ENCODE measurements around the gene LRP1B. TPM values are rescaled to one million over a fixed set of nuclear protein-coding genes. Genes with fewer than 3 reads are reported as not detected.
"Not testable (repeated sequence)": the region's sequence is repeated elsewhere in the genome, so short reads cannot be mapped to it uniquely, and the experiment has no call there.

LRP1B gene
- polyA plus RNA-seq, 2 of the 4 experiments (the other 2 are of a cell fraction), result 0.03 TPM; not detected in 1

- no peak overlapping the region for H3K27ac ChIP-seq
- FAIRE-seq, result no peak
- no peak overlapping the region for H3K4me3 ChIP-seq
- no peak for ATAC-seq
- no peak overlapping the region for H3K4me2 ChIP-seq
- no peak for TF ChIP-seq ESRRA (IDR thresholded peaks at IDR 0.05; ENCODE audit: borderline replicate concordance, low read length)
- no peaks in the 10 kb centered on the region for H3K4me1 ChIP-seq
- no peaks in the 10 kb centered on the region for H3K9me3 ChIP-seq
- ChIA-PET CTCF (no interaction called here), POLR2A (no interaction called here)
- DNase-seq (ENCODE audit: low read depth in 1 of 2, low spot score in 1 of 2), result no peak
Observed at GRCh38 chr2:140975237-140975636, 1155.6 kb downstream of the LRP1B start.

GRCh38 chr2:140972724-140973123, 1158.1 kb downstream of the LRP1B start:
- Histone ChIP-seq H3K4me3 (no peak overlapping the region), H3K4me1 (no peaks in the 10 kb centered on the region), H3K27ac (no peak overlapping the region), H3K4me2 (no peak overlapping the region), H3K9me3 (no peaks in the 10 kb centered on the region)
- CTCF ChIA-PET, result no interaction called here
- POLR2A ChIA-PET, result no interaction called here
- 61% methylated on average over 1 of the region's 1 CpG for WGBS (ENCODE audit: missing lambda C conversion rate)
- FAIRE-seq (no peak), DNase-seq (ENCODE audit: low read depth in 1 of 2, low spot score in 1 of 2) (no peak), ATAC-seq (no peak)
- TF ChIP-seq NPAS2 (CRISPR knock-in tag; IDR thresholded peaks at IDR 0.05; ENCODE audit: borderline replicate concordance), result no peak
- no peak for TF ChIP-seq ZFP36 (IDR thresholded peaks at IDR 0.05; ENCODE audit: borderline replicate concordance, partially characterized antibody)
- no peak for TF ChIP-seq JUNB (IDR thresholded peaks at IDR 0.05)
- no peak for TF ChIP-seq RNF2 (IDR thresholded peaks at IDR 0.05; ENCODE audit: borderline replicate concordance, low read depth)
- no peak for TF ChIP-seq FOSB (CRISPR knock-in tag; IDR thresholded peaks at IDR 0.05)
- TF ChIP-seq E2F6 (IDR thresholded peaks at IDR 0.05; ENCODE audit: borderline replicate concordance, low read depth), result no peak
- no peak for TF ChIP-seq CHD2 (IDR thresholded peaks at IDR 0.05; ENCODE audit: low read length, partially characterized antibody)
- no peak for TF ChIP-seq KDM5A (IDR thresholded peaks at IDR 0.05)
- TF ChIP-seq POLR2A (IDR thresholded peaks at IDR 0.05; ENCODE audit: low read length), result no peak
- TF ChIP-seq MAX (IDR thresholded peaks at IDR 0.05), result no peak
- no peak for TF ChIP-seq NFE2L2 (conservative IDR thresholded peaks at IDR 0.05; ENCODE audit: low read length)
- TF ChIP-seq CBX2 (IDR thresholded peaks at IDR 0.05; ENCODE audit: borderline replicate concordance, low read depth), result no peak
- TF ChIP-seq ZNF302 (CRISPR knock-in tag; IDR thresholded peaks at IDR 0.05), result no peak
- TF ChIP-seq SREBF2 (IDR thresholded peaks at IDR 0.05), result no peak
- no peak for TF ChIP-seq BHLHE40 (IDR thresholded peaks at IDR 0.05; ENCODE audit: low read depth, low read length)
- no peak for TF ChIP-seq EP300 (IDR thresholded peaks at IDR 0.05)
- TF ChIP-seq KDM1A (IDR thresholded peaks at IDR 0.05; ENCODE audit: low read depth), result no peak
- TF ChIP-seq RARB (CRISPR knock-in tag; IDR thresholded peaks at IDR 0.05), result no peak

GRCh38 chr2:140964324-140964723, 1166.5 kb downstream of the LRP1B start:
- peak in 1 of 2 experiments; percentile 3 for DNase-seq (ENCODE audit: low read depth in 1 of 2, low spot score in 1 of 2)
- ATAC-seq, H3K9me3 ChIP-seq, H3K27ac ChIP-seq, FAIRE-seq, POLR2A ChIA-PET, H3K4me1 ChIP-seq, H3K4me2 ChIP-seq, H3K4me3 ChIP-seq, CTCF ChIA-PET: not testable (repeated sequence)
- 38% methylated on average over 11 of the region's 11 CpGs for WGBS (ENCODE audit: missing lambda C conversion rate)

GRCh38 chr2:140949932-140950331, 1180.9 kb downstream of the LRP1B start:
- FAIRE-seq (no peak), ATAC-seq (no peak), DNase-seq (ENCODE audit: low read depth in 1 of 2, low spot score in 1 of 2) (no peak)
- TF ChIP-seq MAFK (IDR thresholded peaks at IDR 0.05; ENCODE audit: partially characterized antibody), result peak; percentile 56
- no peak for TF ChIP-seq MYC (IDR thresholded peaks at IDR 0.05; ENCODE audit: borderline replicate concordance, low read length)
- ChIA-PET POLR2A (no interaction called here), CTCF (no interaction called here)
- H3K4me3 ChIP-seq, result no peak overlapping the region
- H3K27ac ChIP-seq, result no peak overlapping the region
- no peak overlapping the region for H3K4me2 ChIP-seq
- WGBS (ENCODE audit: missing lambda C conversion rate), result 83% methylated on average over 1 of the region's 1 CpG
- H3K4me1 ChIP-seq, result no peaks in the 10 kb centered on the region
- H3K9me3 ChIP-seq, result no peaks in the 10 kb centered on the region

Data from A549 (cell line).